Osteoblast (primary cell): ENCODE data around the gene HNRNPUL2. TPM values are rescaled to one million over a fixed set of nuclear protein-coding genes. Genes with fewer than 3 reads are reported as not detected.

Experiments used
- DNase-seq: peaks from one replicate; pipeline ENCODE4 v3.0.0; 2011; ENCODE audit warnings: low spot score, mixed read lengths; ENCODE audit not compliant: insufficient read length; ENCODE audit errors: missing footprints
- H2AFZ ChIP-seq: 2 replicates; pipeline ENCODE4 v1.6.0; 2011; ENCODE audit warnings: mild to moderate bottlenecking, low read length
- H3K27ac ChIP-seq: 2 replicates; pipeline ENCODE4 v1.5.1; 2011; ENCODE audit warnings: mild to moderate bottlenecking, low read depth, low read length, moderate library complexity
- H3K27me3 ChIP-seq: 2 replicates; pipeline ENCODE4 v1.6.0; 2012; ENCODE audit warnings: mild to moderate bottlenecking, control low read depth, inconsistent platforms, low read length, moderate library complexity; ENCODE audit not compliant: insufficient read depth
- H3K36me3 ChIP-seq: 2 replicates; pipeline ENCODE4 v1.5.1; 2011; ENCODE audit warnings: mild to moderate bottlenecking, low read length, control low read depth, moderate library complexity; ENCODE audit not compliant: insufficient read depth
- H3K4me1 ChIP-seq: 2 replicates; pipeline ENCODE4 v1.5.1; 2011; ENCODE audit warnings: mild to moderate bottlenecking, low read length, control low read depth, moderate library complexity; ENCODE audit not compliant: insufficient read depth
- H3K4me2 ChIP-seq: 2 replicates; pipeline ENCODE4 v1.6.0; 2011; ENCODE audit warnings: mild to moderate bottlenecking, low read length; ENCODE audit not compliant: insufficient read depth
- H3K4me3 ChIP-seq: fragments of 200-600 bp; sonication (generic); 3 replicates; pipeline ENCODE4 v1.5.1; 2012; ENCODE audit warnings: mild to moderate bottlenecking, low read length, inconsistent platforms; ENCODE audit not compliant: insufficient read depth
- H3K79me2 ChIP-seq: 2 replicates; pipeline ENCODE4 v1.6.0; 2012; ENCODE audit warnings: mild to moderate bottlenecking, low read length, control low read depth, inconsistent platforms; ENCODE audit not compliant: insufficient read depth
- H3K9me3 ChIP-seq: 2 replicates; pipeline ENCODE4 v1.5.1; 2011; ENCODE audit warnings: low read depth, low read length, control low read depth
- H4K20me1 ChIP-seq: 2 replicates; pipeline ENCODE4 v1.6.0; 2012; ENCODE audit warnings: mild to moderate bottlenecking, low read length, control low read depth; ENCODE audit not compliant: insufficient read depth
- CTCF ChIP-seq: IDR thresholded peaks from 2 replicates; pipeline ENCODE4 v1.5.1; 2011; ENCODE audit warnings: mild to moderate bottlenecking, low read depth, low read length, moderate library complexity; ENCODE audit errors: extremely low read depth
- total RNA-seq: library from RNA; depleted of rRNA; stranded (reverse); fragments of >200 nt; gene quantifications from 2 replicates; pipeline ENCODE4 v1.2.3, GENCODE V29; 2012

The HNRNPUL2 gene
- total RNA-seq, 1 donor = 18.8 TPM

DNA sequence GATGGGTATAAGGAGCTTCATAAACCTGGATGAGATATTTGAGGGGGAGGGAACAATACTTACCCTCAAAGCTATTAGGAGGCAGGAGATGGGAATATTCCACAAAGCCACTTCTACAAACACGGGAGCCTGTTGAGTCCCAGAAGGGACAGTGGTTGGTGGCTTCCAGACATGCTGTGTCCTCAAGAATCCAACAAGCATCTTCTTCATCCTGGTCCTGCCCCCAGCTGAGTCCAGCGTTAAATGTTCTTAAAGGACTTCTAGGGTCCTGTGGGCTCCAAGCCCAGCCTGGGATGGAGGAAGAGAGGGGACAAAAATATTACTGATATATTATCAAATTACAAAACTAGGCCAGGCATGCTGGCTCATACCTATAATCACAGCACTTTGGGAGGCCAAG, 59.8 kb downstream of the HNRNPUL2 start:
- H3K79me2 ChIP-seq = peaks cover 53% of the 10 kb centered on the region
- TF ChIP-seq CTCF = no peak
- H3K27me3 ChIP-seq = no peaks in the 10 kb centered on the region
- H3K4me3 ChIP-seq = no peak overlapping the region
- no peak overlapping the region for H3K27ac ChIP-seq
- H3K4me1 ChIP-seq = peaks cover 34% of the 10 kb centered on the region
- no peaks in the 10 kb centered on the region for H3K9me3 ChIP-seq
- DNase-seq = no peak
- peaks cover 29% of the 10 kb centered on the region for H3K36me3 ChIP-seq
- H4K20me1 ChIP-seq = peaks cover 14% of the 10 kb centered on the region
- peak overlapping the region; percentile 91 for H3K4me2 ChIP-seq
- no peak overlapping the region for H2AFZ ChIP-seq

DNA sequence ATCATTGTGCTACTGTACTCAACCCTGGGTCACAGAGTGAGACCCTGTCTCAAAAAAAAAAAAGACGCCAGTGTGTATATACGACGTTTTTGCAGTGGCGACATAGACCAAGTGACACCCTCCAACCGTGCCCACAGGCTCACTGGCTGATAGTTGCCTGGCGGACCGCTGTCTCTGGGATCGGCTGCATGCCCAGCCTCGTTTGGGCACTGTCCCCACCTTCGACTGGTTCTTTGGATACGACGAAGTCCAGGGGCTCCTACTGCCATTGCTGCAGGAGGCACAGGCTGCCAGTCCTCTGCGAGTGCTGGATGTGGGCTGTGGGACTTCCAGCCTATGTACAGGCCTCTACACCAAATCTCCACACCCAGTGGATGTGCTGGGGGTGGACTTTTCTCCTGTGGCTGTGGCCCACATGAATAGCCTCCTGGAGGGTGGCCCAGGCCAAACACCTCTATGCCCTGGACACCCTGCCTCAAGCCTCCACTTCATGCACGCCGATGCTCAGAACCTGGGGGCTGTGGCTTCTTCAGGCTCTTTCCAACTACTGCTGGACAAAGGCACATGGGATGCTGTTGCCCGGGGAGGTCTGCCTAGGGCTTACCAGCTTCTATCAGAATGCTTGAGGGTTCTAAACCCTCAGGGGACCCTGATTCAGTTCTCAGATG, 60.9 kb downstream of the HNRNPUL2 start:
- H3K27ac ChIP-seq = peak overlapping the region; percentile 82
- DNase-seq = peak; percentile 61
- H3K4me1 ChIP-seq = peaks cover 31% of the 10 kb centered on the region
- H3K36me3 ChIP-seq = peaks cover 29% of the 10 kb centered on the region
- no peak for TF ChIP-seq CTCF
- H3K27me3 ChIP-seq = no peaks in the 10 kb centered on the region
- H2AFZ ChIP-seq = no peak overlapping the region
- H3K79me2 ChIP-seq = peaks cover 45% of the 10 kb centered on the region
- peaks cover 14% of the 10 kb centered on the region for H4K20me1 ChIP-seq
- H3K4me3 ChIP-seq = peak overlapping the region; percentile 97
- no peaks in the 10 kb centered on the region for H3K9me3 ChIP-seq
- peak overlapping the region; percentile 91 for H3K4me2 ChIP-seq

- Histone ChIP-seq H3K79me2 (peaks cover 39% of the 10 kb centered on the region), H3K36me3 (peaks cover 29% of the 10 kb centered on the region), H3K4me2 (peak overlapping the region; percentile 91), H3K27me3 (no peaks in the 10 kb centered on the region), H3K4me1 (peaks cover 25% of the 10 kb centered on the region), H3K27ac (peak overlapping the region; percentile 82), H3K9me3 (no peaks in the 10 kb centered on the region), H4K20me1 (peaks cover 14% of the 10 kb centered on the region), H2AFZ (no peak overlapping the region), H3K4me3 (peak overlapping the region; percentile 97)
- no peak for TF ChIP-seq CTCF
- peak; percentile 80 for DNase-seq
These were observed 61.5 kb downstream of the HNRNPUL2 start for GRCh38 chr11:62665599-62666258.

DNA sequence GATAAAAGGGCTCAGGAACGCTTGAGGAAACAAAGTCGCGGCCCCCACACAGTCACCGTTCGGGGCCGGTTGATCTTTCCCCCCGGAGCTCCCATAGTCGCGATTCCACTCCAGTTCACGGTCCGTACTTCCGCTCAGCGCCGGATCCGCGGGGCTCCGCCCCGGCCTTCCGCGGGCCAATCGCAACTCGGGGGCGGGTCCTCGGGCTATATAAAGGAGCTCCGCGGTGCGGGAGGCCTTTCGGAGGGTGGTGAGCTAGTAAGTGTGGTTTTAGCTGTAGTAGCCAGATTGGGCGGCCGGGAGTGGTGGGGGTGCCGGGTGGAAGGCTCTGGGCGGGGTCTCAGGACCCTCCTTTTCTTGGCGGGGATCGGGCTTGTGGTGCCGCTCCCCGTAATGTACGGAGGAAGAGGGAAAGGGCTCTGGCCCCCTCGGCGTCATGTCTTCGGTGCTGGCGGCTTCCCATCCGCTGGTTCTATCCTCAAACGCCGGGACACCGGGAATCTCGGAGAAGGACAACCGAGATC, 62.1 kb downstream of the HNRNPUL2 start, which contains the start of the genes C11orf98 and CSKMT:
Gene C11orf98, minus strand, starts transcription at position 136 of the 524 bp plus-strand sequence. Its CDS starts 41 bp downstream, at position 95.
Gene CSKMT, plus strand, starts transcription at position 238 of the 524 bp plus-strand sequence. CDS start 568 bp downstream, outside the sequence.
- DNase-seq = peak; percentile 98
- peak within 1 kb of the TSS; percentile 82 for H3K27ac ChIP-seq
- peaks cover 21% of the 10 kb centered on the region for H3K4me1 ChIP-seq
- H3K9me3 ChIP-seq = no peaks in the 10 kb centered on the region
- H3K79me2 ChIP-seq = peaks cover 39% of the 10 kb centered on the region
- H3K36me3 ChIP-seq = peaks cover 29% of the 10 kb centered on the region
- H3K27me3 ChIP-seq = no peaks in the 10 kb centered on the region
- no peak for TF ChIP-seq CTCF
- peaks cover 14% of the 10 kb centered on the region for H4K20me1 ChIP-seq
- H2AFZ ChIP-seq = peak within 1 kb of the TSS; percentile 90
- H3K4me3 ChIP-seq = peak within 1 kb of the TSS; percentile 97
- H3K4me2 ChIP-seq = peak within 1 kb of the TSS; percentile 91
